Suppressor macrophage (primary cell): Measurements from ENCODE around the gene FLG2.

Experiments used
- DNase-seq, 4 experiments: peaks; one replicate each; pipeline ENCODE4 v3.0.0-alpha.2; 2020 to 2022
- total RNA-seq, 17 experiments: gene quantifications; one replicate each; lab custom pipeline; 2026; ENCODE audit warnings: mixed read lengths in 6 of 17, inconsistent platforms in 3 of 17; lab: John Stamatoyannopoulos, UW

Gene FLG2
- total RNA-seq, result 0 to 2.2 (median 0) reads per million in 17 experiments

- DNase-seq, result no peak
Measured at GRCh38 chr1:152359906-152360305, at the start of gene FLG2. FLG2 (minus strand) TSS chr1:152360006; CDS start chr1:152358884, 1,122 bp downstream.

- no peak for DNase-seq
Measured at GRCh38 chr1:152408664-152409063, 48.9 kb upstream of the FLG2 start.

GRCh38 chr1:152398812-152399698 is 39.2 kb upstream of the FLG2 start:
- DNase-seq, result no peak

DNA sequence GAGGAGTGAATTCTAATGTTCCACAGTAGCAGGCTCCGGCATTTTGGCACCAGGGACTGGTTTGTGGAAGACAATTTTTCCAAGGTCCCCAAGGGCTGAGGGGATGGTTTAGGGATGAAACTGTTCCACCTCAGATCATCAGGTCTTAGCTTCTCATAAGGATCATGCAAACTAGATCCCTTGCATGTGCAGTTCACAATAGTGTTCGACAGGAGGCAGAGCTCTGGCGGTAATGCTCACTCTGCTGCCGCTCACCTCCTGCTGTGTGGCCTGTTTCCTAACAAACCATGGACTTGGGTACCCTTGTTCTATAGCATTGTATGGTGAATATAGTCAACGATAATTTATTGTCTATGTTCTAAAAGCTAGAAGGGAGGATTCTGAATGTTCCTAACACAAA is 37.7 kb upstream of the FLG2 start:
- no peak for DNase-seq

- no peak for DNase-seq
Measured at GRCh38 chr1:152394151-152394550, 34.3 kb upstream of the FLG2 start.

GRCh38 chr1:152392909-152393308 is 33.1 kb upstream of the FLG2 start:
- no peak for DNase-seq

GRCh38 chr1:152388889-152389288 is 29.1 kb upstream of the FLG2 start:
- DNase-seq, result no peak

DNA sequence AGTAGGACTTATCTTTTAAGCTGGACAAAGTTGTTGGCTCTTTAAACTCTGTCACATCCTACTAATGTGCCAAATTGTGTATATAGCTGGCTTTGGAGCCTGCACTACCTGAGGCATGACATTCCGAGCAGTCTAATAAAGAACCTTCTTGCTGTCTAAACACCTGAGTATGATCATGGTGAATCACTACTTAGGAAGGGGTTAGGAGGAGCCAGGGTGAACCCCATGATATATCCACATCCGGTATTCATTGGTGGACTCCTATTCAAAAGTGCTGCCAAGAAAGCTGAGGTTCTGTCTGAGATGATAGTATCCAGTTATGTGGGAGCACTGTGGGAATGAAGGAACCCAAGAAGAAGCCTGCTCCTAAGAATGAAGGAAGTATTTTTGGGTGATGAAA is 27.1 kb upstream of the FLG2 start:
- no peak for DNase-seq

GRCh38 chr1:152380932-152381331 is 21.1 kb upstream of the FLG2 start:
- no peak for DNase-seq

DNA sequence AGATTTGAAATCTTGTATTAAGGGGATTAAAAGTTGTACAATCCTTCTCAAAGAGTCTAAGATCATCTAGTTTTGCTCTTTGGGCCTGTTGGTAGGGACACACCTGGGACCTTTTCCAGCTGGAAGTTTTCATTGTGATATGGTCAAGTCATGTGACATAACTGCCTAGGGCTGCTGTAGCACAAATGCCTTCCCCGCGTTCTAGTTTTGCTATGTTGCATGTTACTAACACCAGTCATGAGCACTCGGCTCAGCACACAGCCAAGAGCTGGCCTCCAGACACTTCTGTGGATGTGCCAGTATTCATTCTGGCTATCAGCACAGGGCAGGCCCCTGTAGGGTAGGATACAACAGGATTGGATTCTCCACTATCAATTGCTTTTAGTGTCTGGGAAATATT is 14.6 kb upstream of the FLG2 start:
- no peak for DNase-seq

- no peak for DNase-seq
Measured at GRCh38 chr1:152372672-152373071, 12.9 kb upstream of the FLG2 start.

GRCh38 chr1:152367436-152367835 is 7.6 kb upstream of the FLG2 start:
- DNase-seq, result no peak

GRCh38 chr1:152356736-152357135 is 3.1 kb downstream of the FLG2 start:
- DNase-seq, result no peak

DNA sequence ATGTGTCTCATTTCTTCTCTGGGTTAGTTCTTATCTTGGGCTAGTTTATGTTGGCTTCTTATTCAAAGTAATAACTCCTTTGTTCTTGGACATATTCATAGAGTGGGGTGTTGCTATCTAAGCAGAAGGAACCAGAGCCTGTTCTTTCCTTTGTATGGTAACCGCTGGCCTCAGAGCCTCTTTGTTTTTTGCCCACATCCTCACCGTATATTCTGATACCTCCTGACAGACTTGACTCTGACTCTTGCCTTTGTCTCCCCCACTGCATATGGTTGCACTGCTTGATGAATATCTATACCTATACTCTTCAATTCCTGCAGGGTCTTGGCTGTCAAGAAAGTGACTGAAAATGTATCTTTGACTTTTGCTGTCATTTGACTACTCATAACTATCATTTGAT is 10.2 kb downstream of the FLG2 start:
- no peak for DNase-seq

- DNase-seq, result no peak
Measured at GRCh38 chr1:152348447-152348846, 11.4 kb downstream of the FLG2 start.

DNA sequence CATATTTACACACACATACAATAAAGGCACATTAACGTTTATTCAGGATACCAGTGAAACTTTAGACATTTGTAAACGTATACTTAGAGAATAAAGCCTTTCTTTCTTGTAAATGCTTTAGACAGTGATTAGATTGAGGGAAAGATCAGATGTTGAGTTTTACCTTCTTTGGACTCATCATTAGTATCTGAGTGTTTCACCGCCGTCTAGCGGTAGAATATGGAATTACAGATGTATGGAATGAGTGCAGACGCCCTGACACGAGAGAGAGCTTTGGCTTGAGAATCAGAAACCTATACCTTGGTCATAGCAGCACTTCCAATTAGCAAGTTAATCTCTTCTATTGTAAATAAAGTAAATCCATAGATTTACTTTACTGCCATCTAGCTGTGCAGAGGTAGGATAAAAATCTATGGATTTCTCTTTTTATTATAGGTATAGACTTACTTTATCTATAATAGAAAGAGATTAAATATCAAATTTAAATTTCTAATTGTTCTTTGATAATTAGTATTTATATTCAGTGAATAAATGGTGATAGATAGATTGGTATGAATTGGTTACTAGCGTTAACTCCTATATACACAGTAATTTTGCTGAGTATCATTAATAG is 12.6 kb downstream of the FLG2 start:
- peak; percentile 53 to 84 (median 75) for DNase-seq

- no peak for DNase-seq
Measured at GRCh38 chr1:152344438-152344837, 15.4 kb downstream of the FLG2 start.

DNA sequence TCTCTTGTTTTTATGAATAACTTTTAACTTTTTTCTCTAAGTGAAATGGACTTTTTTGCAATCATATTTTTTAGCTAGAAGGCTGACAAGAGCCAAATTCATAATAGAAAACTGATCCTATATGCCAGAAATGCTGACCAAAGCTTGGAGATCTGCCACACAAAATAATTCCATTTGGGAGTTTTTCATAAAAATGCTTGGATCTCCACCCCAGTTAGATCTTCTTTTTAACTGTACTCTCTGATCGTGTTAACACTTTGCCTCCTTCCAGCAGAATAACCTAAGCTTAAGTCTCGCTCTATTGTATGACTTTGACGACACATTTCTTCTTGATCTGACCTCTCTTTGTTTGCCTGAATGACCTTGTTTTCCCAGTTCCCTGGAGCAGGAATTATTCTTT is 16.8 kb downstream of the FLG2 start:
- no peak for DNase-seq

DNA sequence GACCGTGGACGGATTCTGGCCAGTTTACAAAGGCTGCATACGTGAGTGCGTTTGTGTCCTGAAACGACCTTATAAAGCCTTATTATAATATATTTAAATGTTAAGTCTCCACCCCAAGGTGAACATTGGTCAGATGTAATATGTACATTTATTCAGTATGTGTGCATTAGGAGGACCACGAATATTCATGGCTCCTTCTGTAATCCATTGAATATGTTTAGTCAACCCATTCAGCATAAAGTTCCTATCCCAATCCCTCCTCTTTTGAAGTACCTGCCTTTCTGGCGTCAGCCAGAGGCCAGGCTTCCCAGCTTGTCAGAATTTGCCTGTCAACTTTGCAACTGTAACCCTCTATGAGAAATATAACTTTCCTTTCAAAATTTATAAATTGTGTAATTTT is 24.4 kb downstream of the FLG2 start:
- DNase-seq, result no peak

- DNase-seq, result no peak
Measured at GRCh38 chr1:152328801-152329391, 30.9 kb downstream of the FLG2 start.

DNA sequence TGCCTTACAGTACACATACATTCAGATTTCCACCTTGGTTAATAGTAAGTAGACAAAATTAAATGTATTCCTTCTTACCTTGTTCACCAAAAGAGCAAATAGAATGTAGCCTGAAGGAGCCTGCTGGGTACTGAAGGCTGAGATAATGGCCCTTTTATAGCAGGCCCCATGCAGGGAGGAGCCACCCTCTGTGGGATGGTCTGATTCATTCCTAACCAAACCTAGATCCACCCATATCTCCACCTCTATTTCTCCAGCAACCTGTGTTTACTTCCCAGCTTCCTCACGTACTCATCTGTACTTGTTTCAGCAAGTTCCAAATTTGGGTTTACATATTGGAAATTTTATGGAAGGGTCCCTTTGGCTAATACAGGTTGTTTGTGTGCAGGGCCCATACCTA is 34.7 kb downstream of the FLG2 start, which contains the start of gene FLG:
Gene FLG, minus strand, starts transcription at position 129 of the 400 bp plus-strand sequence. CDS start 9,783 bp downstream, outside the sequence.
- DNase-seq, result no peak

GRCh38 chr1:152313970-152314369 is 45.8 kb downstream of the FLG2 start:
- DNase-seq, result peak in 2 of 4 experiments; percentile 0 to 4

DNA sequence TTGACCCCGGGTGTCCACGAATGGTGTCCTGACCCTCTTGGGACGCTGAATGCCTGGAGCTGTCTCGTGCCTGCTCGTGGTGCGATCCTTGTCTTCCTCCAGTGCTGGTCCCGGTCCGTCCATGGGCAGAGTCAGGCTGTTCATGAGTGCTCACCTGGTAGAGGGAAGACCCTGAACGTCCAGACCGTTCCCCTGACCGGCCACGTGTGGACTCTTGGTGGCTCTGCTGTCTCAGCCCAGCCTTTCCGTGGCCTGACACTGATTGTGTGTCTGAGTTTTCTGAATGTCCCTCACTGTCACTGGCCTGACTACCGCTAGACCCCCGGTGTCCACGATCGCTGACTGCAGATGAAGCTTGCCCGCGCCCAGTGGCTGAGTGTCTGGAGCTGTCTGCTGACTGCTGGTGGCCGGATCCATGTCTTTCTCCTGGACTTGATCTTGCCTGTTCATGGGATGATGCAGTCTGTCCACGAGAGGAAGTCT is 46.4 kb downstream of the FLG2 start:
- no peak for DNase-seq
